NOMO-1 (cell line): ENCODE data around the gene HOXA6.

Experiments used
- DNase-seq, 2 experiments: peaks; one replicate each; lab custom pipeline; 2025; ENCODE audit not compliant: unreplicated experiment in 2 of 2; lab: John Stamatoyannopoulos, UW

Gene HOXA6

GRCh38 chr7:27125986-27126394 is 21.6 kb downstream of the HOXA6 start:
- DNase-seq, result no peak

GRCh38 chr7:27124902-27125689 is 22.5 kb downstream of the HOXA6 start:
- DNase-seq, result no peak

- no peak for DNase-seq
Observed at GRCh38 chr7:27124096-27124901, 23.3 kb downstream of the HOXA6 start.

- DNase-seq, result no peak
Observed at GRCh38 chr7:27123477-27124053, 24.0 kb downstream of the HOXA6 start.

GRCh38 chr7:27123007-27123476 is 24.5 kb downstream of the HOXA6 start:
- DNase-seq, result no peak

GRCh38 chr7:27122077-27122910 is 25.3 kb downstream of the HOXA6 start:
- no peak for DNase-seq

- no peak for DNase-seq
Observed at GRCh38 chr7:27121684-27122076, 25.9 kb downstream of the HOXA6 start.

- no peak for DNase-seq
Observed at GRCh38 chr7:27119412-27119911, 28.1 kb downstream of the HOXA6 start.

- DNase-seq, result no peak
Observed at GRCh38 chr7:27118580-27118979, 29.0 kb downstream of the HOXA6 start.

GRCh38 chr7:27117887-27118491 is 29.6 kb downstream of the HOXA6 start:
- DNase-seq, result no peak

GRCh38 chr7:27116962-27117886 is 30.4 kb downstream of the HOXA6 start:
- DNase-seq, result no peak

- no peak for DNase-seq
Observed at GRCh38 chr7:27116031-27116961, 31.3 kb downstream of the HOXA6 start.

GRCh38 chr7:27115221-27116026 is 32.1 kb downstream of the HOXA6 start:
- no peak for DNase-seq

GRCh38 chr7:27114881-27115220 is 32.7 kb downstream of the HOXA6 start:
- DNase-seq, result no peak

- no peak for DNase-seq
Observed at GRCh38 chr7:27113991-27114769, 33.4 kb downstream of the HOXA6 start.
